H9 (cell line): ENCODE results near the gene SEC22A. TPM values are rescaled to one million over a fixed set of nuclear protein-coding genes. Genes with fewer than 3 reads are reported as not detected.
A peak's percentile ranks its signal among the peaks of the same experiment; 100 is the strongest.

ENCODE experiments used
- DNase-seq: peaks from one replicate; pipeline ENCODE4 v3.0.0-alpha.2; 2017
- H2AFZ ChIP-seq: one replicate; pipeline ENCODE4 v1.6.1; 2013; ENCODE audit warnings: mild to moderate bottlenecking, low read length, control low read depth, moderate library complexity
- H2AK5ac ChIP-seq: 2 replicates; pipeline ENCODE4 v1.6.1; 2013; ENCODE audit warnings: low read length, control low read depth, mixed read lengths; ENCODE audit not compliant: insufficient read length
- H2BK120ac ChIP-seq: one replicate; pipeline ENCODE4 v1.6.1; 2013; ENCODE audit warnings: low read depth, mild to moderate bottlenecking, low read length, control low read depth, inconsistent platforms; ENCODE audit not compliant: poor library complexity, severe bottlenecking
- H2BK12ac ChIP-seq: 2 replicates; pipeline ENCODE4 v1.6.1; 2013; ENCODE audit warnings: low read length, control low read depth, mixed read lengths, low read depth; ENCODE audit not compliant: insufficient read length
- H2BK15ac ChIP-seq: 2 replicates; pipeline ENCODE4 v1.6.1; 2013; ENCODE audit warnings: low read depth, low read length, control low read depth
- H2BK20ac ChIP-seq: one replicate; pipeline ENCODE4 v1.6.1; 2013; ENCODE audit warnings: low read depth, mild to moderate bottlenecking, low read length, control low read depth, inconsistent platforms; ENCODE audit not compliant: poor library complexity, severe bottlenecking
- H2BK5ac ChIP-seq: 2 replicates; pipeline ENCODE4 v1.6.1; 2013; ENCODE audit warnings: low read length, control low read depth, mixed read lengths; ENCODE audit not compliant: insufficient read length
- H3K14ac ChIP-seq: 2 replicates; pipeline ENCODE4 v1.6.1; 2013; ENCODE audit warnings: low read length, control low read depth; ENCODE audit not compliant: insufficient read depth
- H3K18ac ChIP-seq: 2 replicates; pipeline ENCODE4 v1.6.1; 2013; ENCODE audit warnings: low read depth, mild to moderate bottlenecking, mixed read lengths, low read length, control low read depth; ENCODE audit not compliant: insufficient read length
- H3K23ac ChIP-seq: 2 replicates; pipeline ENCODE4 v1.6.1; 2013; ENCODE audit warnings: low read length, control low read depth, mixed read lengths, low read depth; ENCODE audit not compliant: insufficient read length
- H3K23me2 ChIP-seq: 2 replicates; pipeline ENCODE4 v1.6.1; 2013; ENCODE audit warnings: low read depth, mild to moderate bottlenecking, mixed read lengths, low read length, control low read depth; ENCODE audit not compliant: insufficient read length, poor library complexity, severe bottlenecking
- H3K27ac ChIP-seq: 2 replicates; pipeline ENCODE4 v1.5.1; 2013; ENCODE audit warnings: low read length, control low read depth, mixed read lengths, low read depth; ENCODE audit not compliant: insufficient read length
- H3K27me3 ChIP-seq: 2 replicates; pipeline ENCODE4 v1.6.1; 2013; ENCODE audit warnings: low read length, control low read depth, inconsistent platforms; ENCODE audit not compliant: insufficient read depth
- H3K4ac ChIP-seq: 2 replicates; pipeline ENCODE4 v1.6.1; 2013; ENCODE audit warnings: low read depth, mild to moderate bottlenecking, control low read depth, inconsistent platforms, low read length, moderate library complexity
- H3K4me1 ChIP-seq: 2 replicates; pipeline ENCODE4 v1.6.1; 2013; ENCODE audit warnings: low read length, control low read depth, inconsistent platforms; ENCODE audit not compliant: insufficient read depth
- H3K4me2 ChIP-seq: 2 replicates; pipeline ENCODE4 v1.6.1; 2013; ENCODE audit warnings: low read length, control low read depth, mixed read lengths; ENCODE audit not compliant: insufficient read length, insufficient read depth
- H3K56ac ChIP-seq: 2 replicates; pipeline ENCODE4 v1.6.1; 2013; ENCODE audit warnings: low read depth, mild to moderate bottlenecking, mixed read lengths, low read length, control low read depth; ENCODE audit not compliant: insufficient read length
- H3K79me1 ChIP-seq: 2 replicates; pipeline ENCODE4 v1.6.1; 2013; ENCODE audit warnings: low read depth, mild to moderate bottlenecking, moderate library complexity, low read length, control low read depth, inconsistent platforms; ENCODE audit not compliant: insufficient read depth, poor library complexity, severe bottlenecking
- H3K79me2 ChIP-seq: 2 replicates; pipeline ENCODE4 v1.6.1; 2013; ENCODE audit warnings: low read length, control low read depth, inconsistent platforms; ENCODE audit not compliant: insufficient read depth
- H3K9ac ChIP-seq: 2 replicates; pipeline ENCODE4 v1.6.1; 2013; ENCODE audit warnings: low read length, control low read depth, mixed read lengths; ENCODE audit not compliant: insufficient read length; ENCODE audit errors: extremely low read depth
- H3K9me3 ChIP-seq: one replicate; pipeline ENCODE4 v1.6.1; 2013; ENCODE audit warnings: low read depth, low read length, inconsistent platforms; ENCODE audit not compliant: control insufficient read depth
- H3T11ph ChIP-seq: one replicate; pipeline ENCODE4 v1.6.1; 2013; ENCODE audit warnings: mild to moderate bottlenecking, low read length, control low read depth, inconsistent platforms
- H4K20me1 ChIP-seq: one replicate; pipeline ENCODE4 v1.6.1; 2013; ENCODE audit not compliant: control insufficient read depth, insufficient read length, insufficient read depth
- H4K5ac ChIP-seq: 2 replicates; pipeline ENCODE4 v1.6.1; 2013; ENCODE audit warnings: low read depth, mild to moderate bottlenecking, mixed read lengths, low read length, control low read depth; ENCODE audit not compliant: insufficient read length
- H4K8ac ChIP-seq: replicated peaks from 2 replicates; pipeline ENCODE4 v1.6.1; 2013; ENCODE audit warnings: low read length, control low read depth, mixed read lengths, low read depth; ENCODE audit not compliant: insufficient read length
- H4K91ac ChIP-seq: 2 replicates; pipeline ENCODE4 v1.6.1; 2013; ENCODE audit warnings: low read depth, mild to moderate bottlenecking, moderate library complexity, mixed read lengths, low read length, control low read depth; ENCODE audit not compliant: insufficient read length
- H3K27ac Mint-ChIP-seq, 3 experiments: 2 replicates in 2 of 3; 3 replicates in 1 of 3; pipeline ENCODE4 v1.8.0; 2020 to 2021; ENCODE audit warnings: mixed read lengths in 3 of 3, mild to moderate bottlenecking in 1 of 3, moderate library complexity in 1 of 3
- H3K27me3 Mint-ChIP-seq: 2 replicates; pipeline ENCODE4 v1.8.0; 2021; ENCODE audit warnings: low read depth, mild to moderate bottlenecking, moderate library complexity, mixed read lengths
- H3K36me3 Mint-ChIP-seq, 3 experiments: 2 replicates in 2 of 3; 3 replicates in 1 of 3; pipeline ENCODE4 v1.8.0; 2020 to 2021; ENCODE audit warnings: low read depth in 3 of 3, mixed read lengths in 3 of 3; ENCODE audit not compliant: insufficient read depth in 1 of 3
- H3K4me1 Mint-ChIP-seq, 2 experiments: 2 replicates each; pipeline ENCODE4 v1.8.0; 2020; ENCODE audit warnings: mixed read lengths in 2 of 2
- H3K4me3 Mint-ChIP-seq, 2 experiments: 2 replicates in 1 of 2; 3 replicates in 1 of 2; pipeline ENCODE4 v1.8.0; 2020 to 2021; ENCODE audit warnings: mild to moderate bottlenecking in 2 of 2, mixed read lengths in 2 of 2, moderate library complexity in 1 of 2
- H3K9me3 Mint-ChIP-seq, 2 experiments: 2 replicates in 1 of 2; 3 replicates in 1 of 2; pipeline ENCODE4 v1.8.0; 2020; ENCODE audit warnings: mild to moderate bottlenecking in 2 of 2, mixed read lengths in 2 of 2, moderate library complexity in 1 of 2
- whole genome bisulfite sequencing: extraction: QIAGEN DNeasy Blood & Tissue Kit; methylation state at CpG from one replicate; pipeline ENCODE4 v1.1.7; 2013; ENCODE audit warnings: missing lambda C conversion rate, low lambda C conversion rate, mixed read lengths; ENCODE audit not compliant: insufficient read length; ENCODE audit errors: extremely low coverage; 5-methylcytosine and 5-hydroxymethylcytosine counted together
- total RNA-seq: library from RNA; stranded (reverse); gene quantifications from 2 replicates; pipeline ENCODE4 v1.2.1, GENCODE V29; 2021
- TF ChIP-seq, protein P1 (sequence below): fragments of 200-600 bp; sonication (generic); conservative IDR thresholded peaks from 3 replicates; pipeline ENCODE4 v1.8.0; 2021; ENCODE audit warnings: antibody characterized with exemption, mild to moderate bottlenecking

The SEC22A gene
- total RNA-seq, 1 experiment from 2014 or later, result 9.9 TPM

DNA sequence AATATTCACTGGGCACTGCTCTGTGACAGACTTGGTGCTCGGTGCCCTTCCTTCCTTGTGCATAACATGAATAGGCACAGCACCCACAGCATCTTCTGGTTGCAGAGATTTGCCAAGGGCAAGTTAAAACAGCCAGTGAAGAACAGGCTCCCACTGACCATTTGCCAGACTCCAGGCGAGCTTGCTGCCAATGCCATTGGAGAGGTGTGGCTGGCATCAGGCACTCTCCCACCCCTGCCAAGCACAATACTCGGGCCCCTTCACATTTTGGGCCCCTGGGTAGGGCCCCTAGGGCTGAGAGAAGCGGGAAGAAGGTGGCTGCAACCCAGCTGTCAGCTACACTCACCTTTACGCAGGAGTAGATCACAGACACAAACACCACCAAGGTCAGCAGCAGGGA, 112.1 kb downstream of the SEC22A start:
- peaks cover 2% of the 10 kb centered on the region; the same call in 1 of the 2 replicates for H3K79me2 ChIP-seq
- H3K27ac ChIP-seq, result peak overlapping the region; percentile 72
- no peak overlapping the region for H2AK5ac ChIP-seq
- H2BK120ac ChIP-seq, result no peak overlapping the region
- no peak overlapping the region for H3K4ac ChIP-seq
- peaks cover 28% of the 10 kb centered on the region; the same call in 1 of the 2 replicates for H3K4me1 ChIP-seq
- no peak overlapping the region for H3K23ac ChIP-seq
- H3K18ac ChIP-seq, result no peak overlapping the region
- H4K20me1 ChIP-seq, result no peaks in the 10 kb centered on the region
- Mint-ChIP-seq H3K4me1 (peaks cover 65 to 70% of the 10 kb centered on the region in 2 experiments), H3K9me3 (no peaks in the 10 kb centered on the region; a peak in 1 of 5 replicates), H3K4me3 (peak overlapping the region; percentile 57 to 66; a peak in 4 of 5 replicates), H3K36me3 (peaks cover 2 to 8% (median 3%) of the 10 kb centered on the region in 3 experiments; a peak in 6 of 7 replicates), H3K27ac (peak overlapping the region; percentile 75 to 99 (median 94); a peak in 6 of 7 replicates), H3K27me3 (peaks cover 2% of the 10 kb centered on the region)
- DNase-seq, result no peak
- H3K9ac ChIP-seq, result no peak overlapping the region
- no peak overlapping the region for H2BK20ac ChIP-seq
- no peak overlapping the region for H3T11ph ChIP-seq
- WGBS, result no CpG with 5 or more reads among the region's 5 CpGs
- H2BK15ac ChIP-seq, result no peak overlapping the region
- peak overlapping the region; percentile 4; the same call in 1 of the 2 replicates for H3K14ac ChIP-seq
- no peak overlapping the region for H4K8ac ChIP-seq
- peak overlapping the region; percentile 45 for H3K4me2 ChIP-seq
- no peaks in the 10 kb centered on the region for H3K79me1 ChIP-seq
- no peak overlapping the region for H2BK12ac ChIP-seq
- no peak overlapping the region for H4K91ac ChIP-seq
- no peaks in the 10 kb centered on the region for H3K9me3 ChIP-seq
- no peak overlapping the region for H2AFZ ChIP-seq
- TF ChIP-seq, protein P1, sequence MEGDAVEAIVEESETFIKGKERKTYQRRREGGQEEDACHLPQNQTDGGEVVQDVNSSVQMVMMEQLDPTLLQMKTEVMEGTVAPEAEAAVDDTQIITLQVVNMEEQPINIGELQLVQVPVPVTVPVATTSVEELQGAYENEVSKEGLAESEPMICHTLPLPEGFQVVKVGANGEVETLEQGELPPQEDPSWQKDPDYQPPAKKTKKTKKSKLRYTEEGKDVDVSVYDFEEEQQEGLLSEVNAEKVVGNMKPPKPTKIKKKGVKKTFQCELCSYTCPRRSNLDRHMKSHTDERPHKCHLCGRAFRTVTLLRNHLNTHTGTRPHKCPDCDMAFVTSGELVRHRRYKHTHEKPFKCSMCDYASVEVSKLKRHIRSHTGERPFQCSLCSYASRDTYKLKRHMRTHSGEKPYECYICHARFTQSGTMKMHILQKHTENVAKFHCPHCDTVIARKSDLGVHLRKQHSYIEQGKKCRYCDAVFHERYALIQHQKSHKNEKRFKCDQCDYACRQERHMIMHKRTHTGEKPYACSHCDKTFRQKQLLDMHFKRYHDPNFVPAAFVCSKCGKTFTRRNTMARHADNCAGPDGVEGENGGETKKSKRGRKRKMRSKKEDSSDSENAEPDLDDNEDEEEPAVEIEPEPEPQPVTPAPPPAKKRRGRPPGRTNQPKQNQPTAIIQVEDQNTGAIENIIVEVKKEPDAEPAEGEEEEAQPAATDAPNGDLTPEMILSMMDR, result no peak
- no peak overlapping the region for H3K56ac ChIP-seq
- no peak overlapping the region for H4K5ac ChIP-seq
- no peak overlapping the region for H2BK5ac ChIP-seq
- H3K27me3 ChIP-seq, result no peaks in the 10 kb centered on the region
- H3K23me2 ChIP-seq, result peaks cover 8% of the 10 kb centered on the region
